BE2C (cell line): ENCODE data around the gene AKAP3. TPM values are rescaled to one million over a fixed set of nuclear protein-coding genes. Genes with fewer than 3 reads are reported as not detected.

Source experiments
- DNase-seq: peaks from one replicate; pipeline ENCODE4 v3.0.0-alpha.2; 2020
- H3K27me3 ChIP-seq: fragments of 250-450 bp; sonication (Bioruptor Pico); 2 replicates; pipeline ENCODE4 v1.5.1; 2020; ENCODE audit warnings: mild to moderate bottlenecking
- H3K36me3 ChIP-seq: fragments of 250-450 bp; sonication (Bioruptor Pico); 2 replicates; pipeline ENCODE4 v1.5.1; 2020; ENCODE audit warnings: mild to moderate bottlenecking
- H3K4me1 ChIP-seq: fragments of 250-450 bp; sonication (Bioruptor Pico); 2 replicates; pipeline ENCODE4 v1.5.1; 2020
- H3K4me3 ChIP-seq: 2 replicates; pipeline ENCODE4 v1.5.1; 2011; ENCODE audit warnings: low read depth, low read length
- H3K9me3 ChIP-seq: fragments of 250-450 bp; sonication (Bioruptor Pico); 2 replicates; pipeline ENCODE4 v1.5.1; 2020
- CTCF ChIP-seq: IDR thresholded peaks from 2 replicates; pipeline ENCODE4 v1.5.1; 2012; ENCODE audit warnings: mild to moderate bottlenecking, low read depth, low read length
- polyA plus RNA-seq: library from polyadenylated mRNA; unstranded; fragments of >200 nt; gene quantifications from one replicate; pipeline ENCODE4 v1.2.1, GENCODE V29; 2012; ENCODE audit warnings: low read depth, missing spikeins; ENCODE audit not compliant: insufficient read length, insufficient read depth

Gene AKAP3
- polyA plus RNA-seq: 0.31 TPM

GRCh38 chr12:4648501-4649357, at the start of gene AKAP3, which contains the start of gene NDUFA9:
AKAP3 (minus strand) TSS chr12:4649051; CDS start chr12:4638196, 10,855 bp downstream.
NDUFA9 (plus strand) TSS chr12:4649114; CDS start chr12:4649127, 13 bp downstream.
- DNase-seq: peak; percentile 81
- H3K36me3 ChIP-seq: no peaks in the 10 kb centered on the region; the same call in 1 of the 2 replicates
- no peaks in the 10 kb centered on the region for H3K9me3 ChIP-seq
- H3K4me3 ChIP-seq: peak within 1 kb of the TSS; percentile 98
- H3K27me3 ChIP-seq: peaks cover 26% of the 10 kb centered on the region
- no peak for TF ChIP-seq CTCF
- H3K4me1 ChIP-seq: no peaks in the 10 kb centered on the region; the same call in 1 of the 2 replicates

- Histone ChIP-seq H3K4me1 (no peaks in the 10 kb centered on the region), H3K36me3 (peaks cover 26% of the 10 kb centered on the region), H3K27me3 (no peaks in the 10 kb centered on the region), H3K4me3 (no peak overlapping the region), H3K9me3 (no peaks in the 10 kb centered on the region)
- TF ChIP-seq CTCF: no peak
- no peak for DNase-seq
These were observed 41.9 kb upstream of the AKAP3 start for GRCh38 chr12:4690760-4691159.

GRCh38 chr12:4685317-4685716, 36.5 kb upstream of the AKAP3 start:
- peaks cover 46% of the 10 kb centered on the region for H3K36me3 ChIP-seq
- TF ChIP-seq CTCF: no peak
- H3K9me3 ChIP-seq: no peaks in the 10 kb centered on the region
- no peaks in the 10 kb centered on the region for H3K27me3 ChIP-seq
- H3K4me1 ChIP-seq: no peaks in the 10 kb centered on the region
- no peak overlapping the region for H3K4me3 ChIP-seq
- no peak for DNase-seq

GRCh38 chr12:4681732-4682131, 32.9 kb upstream of the AKAP3 start:
- no peaks in the 10 kb centered on the region for H3K27me3 ChIP-seq
- H3K36me3 ChIP-seq: peaks cover 25% of the 10 kb centered on the region
- TF ChIP-seq CTCF: no peak
- H3K4me1 ChIP-seq: no peaks in the 10 kb centered on the region
- no peaks in the 10 kb centered on the region for H3K9me3 ChIP-seq
- DNase-seq: no peak
- no peak overlapping the region for H3K4me3 ChIP-seq

GRCh38 chr12:4679711-4680110, 30.9 kb upstream of the AKAP3 start:
- H3K36me3 ChIP-seq: peaks cover 18% of the 10 kb centered on the region
- DNase-seq: no peak
- no peaks in the 10 kb centered on the region for H3K27me3 ChIP-seq
- no peak for TF ChIP-seq CTCF
- H3K4me3 ChIP-seq: no peak overlapping the region
- H3K9me3 ChIP-seq: no peaks in the 10 kb centered on the region
- no peaks in the 10 kb centered on the region for H3K4me1 ChIP-seq

- Histone ChIP-seq H3K4me1 (no peaks in the 10 kb centered on the region), H3K4me3 (no peak overlapping the region), H3K9me3 (no peaks in the 10 kb centered on the region), H3K27me3 (no peaks in the 10 kb centered on the region), H3K36me3 (peaks cover 88% of the 10 kb centered on the region)
- TF ChIP-seq CTCF: no peak
- no peak for DNase-seq
These were observed 16.4 kb upstream of the AKAP3 start for GRCh38 chr12:4665236-4665635.
